Measurements from ENCODE around the gene ATAD1. TPM values are rescaled to one million over a fixed set of nuclear protein-coding genes. Genes with fewer than 3 reads are reported as not detected.
A peak's percentile ranks its signal among the peaks of the same experiment; 100 is the strongest.

Gene ATAD1
- total RNA-seq, 1 experiment from 2014 or later = 46.7 TPM

- peak; percentile 89 for TF ChIP-seq E2F5 (CRISPR knock-in tag; IDR thresholded peaks at IDR 0.05)
- no peak for TF ChIP-seq NR2C2 (CRISPR knock-in tag; IDR thresholded peaks at IDR 0.05)
- peak; percentile 67; the same call in 1 of the 2 replicates for TF ChIP-seq GABPB1 (CRISPR knock-in tag; IDR thresholded peaks at IDR 0.05)
- TF ChIP-seq TEAD4 (CRISPR knock-in tag; IDR thresholded peaks at IDR 0.05) = peak; percentile 69; the same call in 1 of the 2 replicates
- 0 out of 2 replicates have a peak, but pooled peaks have one; percentile 90 for TF ChIP-seq TP53 (CRISPR knock-in tag; IDR thresholded peaks at IDR 0.05)
- peak; percentile 62; the same call in 1 of the 2 replicates for TF ChIP-seq MAX (CRISPR knock-in tag; IDR thresholded peaks at IDR 0.05)
- TF ChIP-seq FOXK1 (CRISPR knock-in tag; IDR thresholded peaks at IDR 0.05) = peak; percentile 78; the same call in 1 of the 2 replicates
- peak; percentile 70 for TF ChIP-seq USF1 (CRISPR knock-in tag; IDR thresholded peaks at IDR 0.05)
- peak; percentile 9; the same call in 1 of the 2 replicates for TF ChIP-seq ZNF281 (CRISPR knock-in tag; IDR thresholded peaks at IDR 0.05)
- peak; percentile 75; the same call in 1 of the 2 replicates for TF ChIP-seq ZBTB21 (CRISPR knock-in tag; IDR thresholded peaks at IDR 0.05; ENCODE audit: borderline replicate concordance)
- no peak for TF ChIP-seq MYBL2 (CRISPR knock-in tag; IDR thresholded peaks at IDR 0.05)
- TF ChIP-seq USF2 (CRISPR knock-in tag; IDR thresholded peaks at IDR 0.05) = peak; percentile 88
- TF ChIP-seq ATF6 (CRISPR knock-in tag; IDR thresholded peaks at IDR 0.05) = no peak
- TF ChIP-seq ELF4 (CRISPR knock-in tag; IDR thresholded peaks at IDR 0.05; ENCODE audit: low read depth) = 0 out of 2 replicates have a peak, but pooled peaks have one; percentile 50
- peak; percentile 61; the same call in 1 of the 2 replicates for TF ChIP-seq ERG (CRISPR knock-in tag; IDR thresholded peaks at IDR 0.05)
- TF ChIP-seq ZNF423 (CRISPR knock-in tag; IDR thresholded peaks at IDR 0.05) = no peak
- TF ChIP-seq KAT7 (CRISPR knock-in tag; IDR thresholded peaks at IDR 0.05; ENCODE audit: borderline replicate concordance) = peak; percentile 97; the same call in 1 of the 2 replicates
- no peak for TF ChIP-seq JUN (CRISPR knock-in tag; IDR thresholded peaks at IDR 0.05)
- no peak for TF ChIP-seq GTF2I (CRISPR knock-in tag; conservative IDR thresholded peaks at IDR 0.05)
- peak; percentile 94 for TF ChIP-seq PRDM15 (CRISPR knock-in tag; IDR thresholded peaks at IDR 0.05)
- no peak for TF ChIP-seq ZNF219 (CRISPR knock-in tag; IDR thresholded peaks at IDR 0.05; ENCODE audit: borderline replicate concordance)
- TF ChIP-seq ETV6 (CRISPR knock-in tag; IDR thresholded peaks at IDR 0.05) = peak; percentile 89
- TF ChIP-seq ESRRA (CRISPR knock-in tag; IDR thresholded peaks at IDR 0.05; ENCODE audit: borderline replicate concordance) = peak; percentile 58; the same call in 1 of the 2 replicates
- peak; percentile 82 for TF ChIP-seq TEAD1 (CRISPR knock-in tag; IDR thresholded peaks at IDR 0.05)
- 0 out of 2 replicates have a peak, but pooled peaks have one; percentile 27 for TF ChIP-seq IRF1 (CRISPR knock-in tag; IDR thresholded peaks at IDR 0.05)
Observed at GRCh38 chr10:87863053-87863943, 45.3 kb upstream of the ATAD1 start, which contains the start of the genes KLLN and PTEN (continued).

Measured in WTC11 (cell line).